IMR-90 (cell line): ENCODE data around the gene AGK. TPM values are rescaled to one million over a fixed set of nuclear protein-coding genes. Genes with fewer than 3 reads are reported as not detected.

Experiments
- ATAC-seq: fragments of 200-7000 bp; cut with Tn5 transposase; 2 replicates; pipeline ENCODE4 v1.9.1; 2020; ENCODE audit warnings: low read depth, mild to moderate bottlenecking, moderate library complexity
- BruUV-seq: library from RNA; stranded (reverse); fragments of 400-500 nt; replicated peaks from 2 replicates; lab custom pipeline; 2021; lab: Mats Ljungman, UMichigan
- CTCF ChIA-PET: fragments of 300-600 bp; formaldehyde crosslinking; extraction: SDS; loops from one replicate; lab custom pipeline; 2021; ENCODE audit warnings: antibody characterized with exemption; lab: Yijun Ruan, JAX
- POLR2A ChIA-PET: fragments of 300-600 bp; sonication (Branson Sonifier 250); formaldehyde crosslinking; loops from one replicate; lab custom pipeline; 2022; ENCODE audit warnings: antibody characterized with exemption; ENCODE audit not compliant: unreplicated experiment; lab: Charles Lee
- DNase-seq: peaks from one replicate; pipeline ENCODE4 v3.0.0; 2013
- H2AFZ ChIP-seq: replicated peaks from 2 replicates; pipeline ENCODE3; 2013; ENCODE audit warnings: low read length, mild to moderate bottlenecking; ENCODE audit not compliant: poor library complexity
- H2AK5ac ChIP-seq: 2 replicates; pipeline ENCODE4 v1.6.1; 2013; ENCODE audit warnings: low read depth, low read length, inconsistent platforms
- H2AK9ac ChIP-seq: replicated peaks from 2 replicates; pipeline ENCODE3; 2013; ENCODE audit warnings: mild to moderate bottlenecking, low read depth, low read length, moderate library complexity; ENCODE audit not compliant: poor library complexity
- H2BK120ac ChIP-seq: 2 replicates; pipeline ENCODE4 v1.6.1; 2013; ENCODE audit warnings: low read depth, low read length, inconsistent platforms
- H2BK15ac ChIP-seq: 3 replicates; pipeline ENCODE4 v1.6.1; 2013; ENCODE audit warnings: low read depth, low read length, inconsistent platforms
- H2BK20ac ChIP-seq: 2 replicates; pipeline ENCODE4 v1.6.1; 2013; ENCODE audit warnings: low read depth, mild to moderate bottlenecking, inconsistent platforms, low read length, moderate library complexity
- H2BK5ac ChIP-seq: 2 replicates; pipeline ENCODE4 v1.6.1; 2013; ENCODE audit warnings: mild to moderate bottlenecking, low read depth, low read length, inconsistent platforms; ENCODE audit not compliant: poor library complexity, severe bottlenecking
- H3K14ac ChIP-seq: replicated peaks from 2 replicates; pipeline ENCODE4 v1.6.1; 2013; ENCODE audit warnings: low read depth, low read length, inconsistent platforms
- H3K18ac ChIP-seq: 2 replicates; pipeline ENCODE4 v1.6.1; 2013; ENCODE audit warnings: low read depth, low read length, control low read depth
- H3K23ac ChIP-seq: 2 replicates; pipeline ENCODE4 v1.6.1; 2013; ENCODE audit warnings: low read depth, low read length, inconsistent platforms
- H3K27ac ChIP-seq: 2 replicates; pipeline ENCODE4 v1.5.1; 2013; ENCODE audit warnings: mild to moderate bottlenecking, control low read depth, low read length; ENCODE audit not compliant: insufficient read depth
- H3K27me3 ChIP-seq: 2 replicates; pipeline ENCODE4 v1.6.1; 2013; ENCODE audit warnings: low read length; ENCODE audit not compliant: control insufficient read depth, insufficient read depth
- H3K36me3 ChIP-seq: 2 replicates; pipeline ENCODE4 v1.6.1; 2013; ENCODE audit warnings: low read length, mixed read lengths; ENCODE audit not compliant: control insufficient read depth, insufficient read depth
- H3K4ac ChIP-seq: 2 replicates; pipeline ENCODE4 v1.6.1; 2013; ENCODE audit warnings: low read depth, low read length, inconsistent platforms
- H3K4me1 ChIP-seq: 2 replicates; pipeline ENCODE4 v1.6.1; 2013; ENCODE audit warnings: low read length, mixed read lengths; ENCODE audit not compliant: control insufficient read depth, insufficient read depth
- H3K4me2 ChIP-seq: 2 replicates; pipeline ENCODE4 v1.6.1; 2013; ENCODE audit warnings: low read depth, mild to moderate bottlenecking, control low read depth, low read length, moderate library complexity
- H3K4me3 ChIP-seq: 2 replicates; pipeline ENCODE4 v1.5.1; 2013; ENCODE audit warnings: low read depth, mild to moderate bottlenecking, control low read depth, low read length, moderate library complexity; ENCODE audit not compliant: insufficient read depth
- H3K56ac ChIP-seq: 2 replicates; pipeline ENCODE4 v1.6.1; 2013; ENCODE audit warnings: low read length, inconsistent platforms; ENCODE audit not compliant: insufficient read depth; ENCODE audit errors: extremely low read depth
- H3K79me1 ChIP-seq, 2 experiments: 2 replicates each; pipeline ENCODE4 v1.6.1; 2013; ENCODE audit warnings: low read length in 2 of 2, inconsistent platforms in 1 of 2, low read depth in 1 of 2
- H3K9ac ChIP-seq: 2 replicates; pipeline ENCODE4 v1.6.1; 2013; ENCODE audit warnings: low read depth, low read length, control low read depth
- H3K9me1 ChIP-seq: 2 replicates; pipeline ENCODE4 v1.6.1; 2013; ENCODE audit warnings: low read length, inconsistent platforms; ENCODE audit not compliant: insufficient read depth
- H3K9me3 ChIP-seq: 2 replicates; pipeline ENCODE4 v1.6.1; 2013; ENCODE audit warnings: low read length; ENCODE audit not compliant: control insufficient read depth, insufficient read depth
- H4K20me1 ChIP-seq: 2 replicates; pipeline ENCODE4 v1.6.1; 2013; ENCODE audit warnings: low read length, inconsistent platforms; ENCODE audit not compliant: insufficient read depth
- H4K5ac ChIP-seq: 2 replicates; pipeline ENCODE4 v1.6.1; 2013; ENCODE audit warnings: mild to moderate bottlenecking, low read depth, low read length, control low read depth
- H4K8ac ChIP-seq, 2 experiments: 2 replicates each; pipeline ENCODE4 v1.6.1; 2013; ENCODE audit warnings: low read depth in 2 of 2, low read length in 2 of 2, control low read depth in 1 of 2, inconsistent platforms in 1 of 2
- H4K91ac ChIP-seq: 2 replicates; pipeline ENCODE4 v1.6.1; 2013; ENCODE audit warnings: low read depth, low read length, inconsistent platforms; ENCODE audit not compliant: insufficient read depth
- BHLHE40 ChIP-seq: fragments of 150-350 bp; IDR thresholded peaks from 2 replicates; pipeline ENCODE4 v1.6.1; 2016; ENCODE audit warnings: mild to moderate bottlenecking, low read depth, low read length
- CEBPB ChIP-seq: IDR thresholded peaks from 2 replicates; pipeline ENCODE4 v1.6.1; 2012; ENCODE audit warnings: low read depth, low read length, improper control_type of control experiment
- CHD1 ChIP-seq: IDR thresholded peaks from 2 replicates; pipeline ENCODE4 v1.6.1; 2012; ENCODE audit warnings: low read depth, low read length, improper control_type of control experiment
- CTCF ChIP-seq: conservative IDR thresholded peaks from 2 replicates; pipeline ENCODE4 v1.5.1; 2012; ENCODE audit warnings: mild to moderate bottlenecking, low read depth, low read length, improper control_type of control experiment
- ELK1 ChIP-seq: fragments of 150-350 bp; IDR thresholded peaks from 2 replicates; pipeline ENCODE4 v1.6.1; 2016; ENCODE audit warnings: low read depth, mild to moderate bottlenecking, low read length, moderate library complexity, borderline replicate concordance
- FOS ChIP-seq: fragments of 150-350 bp; IDR thresholded peaks from 2 replicates; pipeline ENCODE4 v1.6.1; 2016; ENCODE audit warnings: low read depth, low read length
- MAFK ChIP-seq: IDR thresholded peaks from 2 replicates; pipeline ENCODE4 v1.6.1; 2012; ENCODE audit warnings: low read depth, low read length, improper control_type of control experiment
- MAZ ChIP-seq: IDR thresholded peaks from 2 replicates; pipeline ENCODE4 v1.6.1; 2012; ENCODE audit warnings: low read depth, mild to moderate bottlenecking, low read length, improper control_type of control experiment, moderate library complexity, borderline replicate concordance
- MXI1 ChIP-seq: IDR thresholded peaks from 2 replicates; pipeline ENCODE4 v1.6.1; 2012; ENCODE audit warnings: low read depth, mild to moderate bottlenecking, low read length, moderate library complexity, borderline replicate concordance
- NFE2L2 ChIP-seq: fragments of 150-350 bp; IDR thresholded peaks from 2 replicates; pipeline ENCODE4 v1.6.1; 2016; ENCODE audit warnings: low read depth, mild to moderate bottlenecking, low read length
- POLR2A ChIP-seq: IDR thresholded peaks from 2 replicates; pipeline ENCODE4 v1.6.1; 2012; ENCODE audit warnings: mild to moderate bottlenecking, low read depth, low read length
- RAD21 ChIP-seq: IDR thresholded peaks from 2 replicates; pipeline ENCODE4 v1.6.1; 2012; ENCODE audit warnings: low read length, improper control_type of control experiment
- RFX5 ChIP-seq: IDR thresholded peaks from 2 replicates; pipeline ENCODE4 v1.8.0; 2012; ENCODE audit warnings: low read depth, mild to moderate bottlenecking, low read length, moderate library complexity
- USF2 ChIP-seq: fragments of 150-350 bp; IDR thresholded peaks from 2 replicates; pipeline ENCODE4 v1.6.1; 2017; ENCODE audit warnings: mild to moderate bottlenecking, antibody characterized with exemption, low read length, low read depth
- WGBS, 2 experiments: methylation state at CpG; one replicate each; pipeline versions ENCODE4 v1.1.5 to v1.1.7; 2013; ENCODE audit warnings: missing lambda C conversion rate in 2 of 2; ENCODE audit not compliant: insufficient read length in 1 of 2; ENCODE audit errors: extremely low coverage in 2 of 2; 5-methylcytosine and 5-hydroxymethylcytosine counted together
- dilution Hi-C: fragments of 300-500 bp; cut with HindIII; formaldehyde crosslinking; loops from one replicate; pipeline ENCODE4 v1.14.3; 2018; ENCODE audit warnings: low sequenced_read_pairs; ENCODE audit not compliant: unreplicated experiment
- in situ Hi-C: fragments of 300-500 bp; cut with MboI; formaldehyde crosslinking; loops from 3 replicates; pipeline ENCODE4 v1.14.3; 2019; ENCODE audit warnings: low sequenced_read_pairs, inconsistent platforms, mixed read lengths
- intact Hi-C: fragments of 100-400 bp; cut with micrococcal nuclease; formaldehyde crosslinking; loops from 2 replicates; pipeline ENCODE4 v1.10.0; 2022
- polyA plus RNA-seq, 3 experiments: library from polyadenylated mRNA; depleted of rRNA; stranded (reverse); fragments of >200 nt; gene quantifications; 2 replicates each; pipeline ENCODE4 v1.2.3, GENCODE V29; 2012; ENCODE audit warnings: low replicate concordance in 1 of 3
- total RNA-seq: library from RNA; depleted of rRNA; stranded (reverse); fragments of >200 nt; gene quantifications from 2 replicates; pipeline ENCODE4 v1.2.3, GENCODE V29; 2012

The AGK gene
- total and polyA plus RNA-seq, 2 of the 4 experiments (the other 2 are of a cell fraction) = 35.5 to 37.3 TPM

GRCh38 chr7:141575654-141576448 is 24.6 kb downstream of the AGK start:
- H2AK5ac ChIP-seq = no peak overlapping the region
- no peaks in the 10 kb centered on the region for H3K27me3 ChIP-seq
- H3K56ac ChIP-seq = no peak overlapping the region
- H3K4me3 ChIP-seq = no peak overlapping the region
- in situ Hi-C loops = no loop called here
- H3K9me3 ChIP-seq = peaks cover 7% of the 10 kb centered on the region
- no peak overlapping the region for H2BK5ac ChIP-seq
- CTCF ChIA-PET = no interaction called here
- no peak overlapping the region for H2AFZ ChIP-seq
- H2AK9ac ChIP-seq = no peak overlapping the region
- DNase-seq (peak; percentile 64), ATAC-seq (peak; percentile 70; the same call in 1 of the 2 replicates)
- H2BK20ac ChIP-seq = no peak overlapping the region
- no peak overlapping the region for H4K8ac ChIP-seq
- BruUV-seq = no TSS peak
- no peaks in the 10 kb centered on the region for H4K20me1 ChIP-seq
- H3K36me3 ChIP-seq = 0 out of 2 replicates have a peak, but pooled peaks cover 3% of the 10 kb centered on the region
- no peak overlapping the region for H3K4me2 ChIP-seq
- WGBS, 2 experiments = no CpG with 5 or more reads among the region's 2 CpGs
- H3K4ac ChIP-seq = no peak overlapping the region
- H4K5ac ChIP-seq = no peak overlapping the region
- intact Hi-C loops = loop anchor here (2.0 kb wide), 1 partner anchor 17 kb away; no protein-coding TSS in a partner anchor
- dilution Hi-C loops = no loop called here
- POLR2A ChIA-PET = no interaction called here
- no peak overlapping the region for H3K18ac ChIP-seq
- H3K14ac ChIP-seq = no peak overlapping the region
- H2BK120ac ChIP-seq = no peak overlapping the region
- TF ChIP-seq MAZ = no peak
- no peak for TF ChIP-seq RFX5
- TF ChIP-seq ELK1 = no peak
- TF ChIP-seq POLR2A = no peak
- TF ChIP-seq RAD21 = no peak
- TF ChIP-seq MAFK = no peak
- TF ChIP-seq CTCF = no peak
- TF ChIP-seq MXI1 = no peak
- TF ChIP-seq USF2 = no peak
- no peak for TF ChIP-seq NFE2L2
- TF ChIP-seq CEBPB = no peak
- no peak for TF ChIP-seq BHLHE40
- no peak for TF ChIP-seq CHD1
- no peak for TF ChIP-seq FOS
- no peaks in the 10 kb centered on the region for H3K4me1 ChIP-seq
- H3K9me1 ChIP-seq = no peaks in the 10 kb centered on the region
- no peak overlapping the region for H2BK15ac ChIP-seq
- H3K79me1 ChIP-seq = peaks cover 0 to 7% of the 10 kb centered on the region in 2 experiments; a peak in 1 of 4 replicates
- no peak overlapping the region for H3K23ac ChIP-seq
- no peak overlapping the region for H3K9ac ChIP-seq
- H4K91ac ChIP-seq = no peak overlapping the region
- H3K27ac ChIP-seq = no peak overlapping the region
